ENCODE data around the gene DBN1. TPM values are rescaled to one million over a fixed set of nuclear protein-coding genes. Genes with fewer than 3 reads are reported as not detected.

DBN1 gene
- total and polyA plus RNA-seq, 2 of the 8 experiments (the other 6 are each of a cell fraction or from before 2014, with no cell fraction given) = 168 to 333 TPM

DNA sequence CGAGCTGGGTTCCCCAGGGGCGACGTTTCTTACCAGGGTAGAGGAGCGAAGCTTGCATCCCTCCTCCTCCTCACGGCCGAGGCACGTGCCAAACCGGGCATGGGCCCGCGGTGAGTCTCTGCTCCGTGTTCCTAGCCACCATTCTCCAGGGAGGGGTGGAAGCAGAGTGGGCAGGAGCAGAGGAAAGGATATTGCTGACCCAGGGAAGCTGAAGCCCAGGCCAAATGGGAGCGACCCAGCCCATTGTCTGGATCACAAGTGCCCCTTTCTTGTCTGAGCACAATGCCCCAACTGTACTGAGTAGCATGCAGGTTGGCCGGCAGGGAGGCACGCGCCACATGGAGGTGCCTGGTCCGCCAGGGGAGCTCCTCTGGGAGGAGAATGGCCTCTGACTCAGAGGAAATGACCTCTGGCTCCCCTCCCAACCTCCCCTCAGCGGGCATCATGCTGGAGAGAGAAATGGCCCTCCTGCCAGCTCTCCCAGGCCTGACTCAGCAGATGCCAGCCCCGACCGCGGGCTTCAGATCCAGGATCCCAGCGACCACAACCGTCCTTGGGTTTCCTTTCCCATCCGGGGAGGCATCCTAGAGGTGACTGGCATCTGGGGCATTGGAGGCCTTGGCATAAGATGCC is 25.7 kb downstream of the DBN1 start:
- POLR2A ChIA-PET (ENCODE audit: partially characterized antibody) = interaction anchor here (0.7 to 67.5 kb wide), 18 partner anchors 21 to 143 kb away, joined by 3 to 3349 read pairs (median 4); partner anchors contain the start of genes DBN1, DOK3, GRK6 and PDLIM7
- no peak for TF ChIP-seq CHD2 (IDR thresholded peaks at IDR 0.05; ENCODE audit: low read length)
- TF ChIP-seq JUN (IDR thresholded peaks at IDR 0.05; ENCODE audit: low read depth, low read length) = no peak
- no peak for TF ChIP-seq ZNF274 (IDR thresholded peaks at IDR 0.05; ENCODE audit: borderline replicate concordance, extremely low read depth, low read length)
- peak; percentile 10; the same call in 1 of the 2 replicates for TF ChIP-seq KDM1A (IDR thresholded peaks at IDR 0.05; ENCODE audit: borderline replicate concordance, low read length)
- no peak for TF ChIP-seq CEBPB (IDR thresholded peaks at IDR 0.05; ENCODE audit: low read depth, low read length)
- no peak for TF ChIP-seq CHD1 (IDR thresholded peaks at IDR 0.05; ENCODE audit: low read depth, low read length)
- peak in 1 of 2 experiments; percentile 90; a peak in 2 of 3 replicates for TF ChIP-seq POLR2A (IDR thresholded peaks at IDR 0.05; ENCODE audit: control extremely low read depth in 1 of 2, low read depth in 2 of 2, low read length in 2 of 2)
- TF ChIP-seq GTF2F1 (IDR thresholded peaks at IDR 0.05; ENCODE audit: borderline replicate concordance, low read depth, low read length) = peak; percentile 8; the same call in 1 of the 2 replicates
- peak; percentile 54; the same call in 1 of the 2 replicates for TF ChIP-seq YY1 (IDR thresholded peaks at IDR 0.05; ENCODE audit: low read depth, low read length)
- no peak for TF ChIP-seq GABPA (IDR thresholded peaks at IDR 0.05; ENCODE audit: borderline replicate concordance, insufficient read depth, low read length)
- peak; percentile 68; the same call in 1 of the 2 replicates for TF ChIP-seq MAFK (IDR thresholded peaks at IDR 0.05; ENCODE audit: low read depth, low read length)
- no peak for TF ChIP-seq TAF7 (optimal IDR thresholded peaks at IDR 0.05; ENCODE audit: borderline replicate concordance, low read depth, low read length)
- TF ChIP-seq POLR2AphosphoS5 (IDR thresholded peaks at IDR 0.05; ENCODE audit: low read depth, low read length) = peak; percentile 41; the same call in 1 of the 2 replicates

More for the DNA sequence above, 25.7 kb downstream of the DBN1 start:
- Histone ChIP-seq H2AK5ac (ENCODE audit: low read depth, low read length) (no peak overlapping the region), H2AFZ (ENCODE audit: low read length) (0 out of 2 replicates have a peak overlapping the region, but pooled peaks have one; percentile 14), H3K79me2 (ENCODE audit: control insufficient read depth in 1 of 2, insufficient read depth in 2 of 2, low read length in 2 of 2) (no peaks in the 10 kb centered on the region), H2BK20ac (ENCODE audit: low read length) (no peak overlapping the region), H3K9ac (replicated peaks in 1 of 4; ENCODE audit: extremely low read depth in 1 of 4, low read depth in 3 of 4, low read length in 3 of 4) (peak overlapping the region in 3 of 4 experiments; percentile 37 to 75 (median 60); a peak in 5 of 7 replicates), H2BK5ac (ENCODE audit: low read depth, low read length) (peak overlapping the region; percentile 68; the same call in 1 of the 2 replicates), H3K4me2 (ENCODE audit: insufficient read depth in 1 of 2, low read depth in 2 of 2, low read length in 2 of 2) (peak overlapping the region; percentile 89 to 93), H2BK12ac (ENCODE audit: low read depth, low read length) (peak overlapping the region; percentile 20; the same call in 1 of the 2 replicates), H2BK120ac (replicated peaks; ENCODE audit: low read depth, low read length) (peak overlapping the region; percentile 63), H3K4me1 (replicated peaks in 1 of 4; ENCODE audit: control insufficient read depth in 3 of 4, insufficient read depth in 4 of 4, low read length in 3 of 4) (peaks cover 0 to 30% (median 15%) of the 10 kb centered on the region in 4 experiments; a peak in 6 of 7 replicates), H3K36me3 (ENCODE audit: control insufficient read depth in 2 of 4, insufficient read depth in 4 of 4, low read length in 3 of 4) (no peaks in the 10 kb centered on the region), H3K9me3 (ENCODE audit: insufficient read depth in 2 of 2, low read depth in 1 of 2, low read length in 1 of 2) (no peaks in the 10 kb centered on the region), H3K14ac (ENCODE audit: insufficient read length) (no peak overlapping the region), H4K20me1 (replicated peaks in 1 of 2; ENCODE audit: control insufficient read depth in 1 of 2, insufficient read depth in 2 of 2, low read length in 2 of 2) (peaks cover 0 to 7% of the 10 kb centered on the region in 2 experiments), H3K23me2 (ENCODE audit: low read depth, low read length) (peaks cover 9% of the 10 kb centered on the region), H3K56ac (replicated peaks; ENCODE audit: insufficient read length, low read depth, low read length) (no peak overlapping the region), H3K27ac (ENCODE audit: low read depth, low read length) (peak overlapping the region; percentile 59), H3K4ac (replicated peaks; ENCODE audit: insufficient read length, low read depth, low read length) (peak overlapping the region; percentile 87), H2BK15ac (ENCODE audit: low read length) (no peak overlapping the region; the same call in 1 of the 2 replicates), H4K91ac (replicated peaks; ENCODE audit: insufficient read length, low read length) (peak overlapping the region; percentile 99), H4K5ac (ENCODE audit: insufficient read length, low read depth, low read length) (peak overlapping the region; percentile 93), H3K23ac (ENCODE audit: insufficient read length) (no peak overlapping the region), H3K79me1 (ENCODE audit: low read depth, low read length) (no peaks in the 10 kb centered on the region; the same call in none of the 2 replicates), H3K4me3 (ENCODE audit: extremely low read depth in 1 of 4, insufficient read depth in 2 of 4, low read depth in 3 of 4, low read length in 4 of 4) (peak overlapping the region; percentile 33 to 74 (median 53)), H3K18ac (ENCODE audit: extremely low read depth, low read length) (peak overlapping the region; percentile 93), H4K8ac (ENCODE audit: extremely low read depth, insufficient read depth, low read length) (peak overlapping the region; percentile 87), H3K27me3 (replicated peaks in 1 of 4; ENCODE audit: control insufficient read depth in 3 of 4, extremely low read depth in 1 of 4, insufficient read depth in 3 of 4, low read length in 3 of 4) (peaks cover 0 to 19% (median 5%) of the 10 kb centered on the region in 4 experiments; a peak in 5 of 7 replicates)
- DNase-seq (ENCODE audit: low read depth in 1 of 2, low spot score in 2 of 2) = peak in 1 of 2 experiments; percentile 76
- CTCF ChIA-PET (ENCODE audit: partially characterized antibody) = interaction anchor here (0.8 to 23.6 kb wide), 15 partner anchors 10 to 139 kb away, joined by 3 to 430 read pairs (median 5); partner anchors contain the start of genes F12, GRK6, PFN3 and SLC34A1
- FAIRE-seq = no peak
- WGBS, 2 experiments (ENCODE audit: extremely low coverage in 1 of 2, insufficient coverage in 1 of 2, insufficient read length in 1 of 2, insufficient replicate concordance in 2 of 2, low coverage in 1 of 2, low lambda C conversion rate in 2 of 2, missing lambda C conversion rate in 1 of 2) = 14% methylated on average over 19 of the region's 23 CpGs; no CpG with 5 or more reads in 1 of the 2 experiments
